Body of pancreas (tissue), 4 donors: ENCODE results near the gene ANKDD1A.

Experiments
- POLR2A ChIP-seq, 3 donors: fragments of 450-650 bp; IDR thresholded peaks; one replicate each; pipeline ENCODE4 v1.6.1; 2016; ENCODE audit warnings: antibody characterized with exemption in 3 of 3, mild to moderate bottlenecking in 2 of 3
- TF ChIP-seq, protein P1 (sequence below), 7 experiments: fragments of 450-650 bp in 4 of 7; fragments of 200-600 bp in 3 of 7; sonication (generic) in 3 of 7; IDR thresholded peaks; one replicate each; pipeline ENCODE4 v1.5.1; 2016 to 2019; ENCODE audit warnings: antibody characterized with exemption in 7 of 7

DNA sequence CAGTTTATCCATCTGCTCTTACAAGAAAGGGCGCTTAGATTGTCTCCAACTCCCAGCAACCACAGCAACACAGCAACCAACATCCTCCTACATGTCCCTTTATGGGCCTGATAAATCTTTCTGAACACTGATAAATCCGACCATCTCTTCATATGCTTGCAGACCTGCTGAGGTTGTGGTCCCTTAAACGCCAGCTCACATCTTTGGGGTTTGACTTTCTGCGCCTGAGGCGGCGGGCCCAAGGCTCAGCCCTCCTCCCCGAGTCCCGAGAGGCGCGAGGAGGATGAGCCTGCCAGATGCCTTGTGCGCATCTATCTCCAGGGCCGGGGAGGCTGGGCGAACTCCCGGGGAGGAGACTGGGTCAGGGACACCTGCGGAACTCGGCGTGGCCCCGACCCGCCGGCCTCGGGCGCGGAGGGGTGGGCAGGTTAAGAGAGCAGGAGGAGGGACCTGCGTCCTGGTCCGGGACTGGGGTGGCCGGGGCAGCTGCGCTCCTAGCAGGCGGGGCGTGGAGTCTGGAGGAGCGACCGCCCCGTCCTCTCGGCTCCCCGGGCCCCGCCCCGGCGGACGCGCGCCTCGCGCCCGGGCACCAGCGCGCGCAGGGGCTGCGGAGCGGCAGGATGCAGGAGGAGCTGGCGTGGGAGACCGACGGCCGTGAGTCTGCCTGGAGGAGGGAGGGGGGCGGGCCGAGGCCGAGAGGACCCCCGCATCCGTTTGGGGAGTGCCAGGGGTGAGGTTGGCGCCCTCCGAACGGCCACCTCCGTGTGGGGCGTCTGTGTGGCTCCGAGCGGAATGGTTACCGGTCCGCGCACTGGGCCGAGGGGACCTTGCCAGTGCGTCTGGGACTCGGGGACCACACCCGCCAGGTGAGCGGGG lies at the start of gene ANKDD1A:
- TF ChIP-seq, protein P1, sequence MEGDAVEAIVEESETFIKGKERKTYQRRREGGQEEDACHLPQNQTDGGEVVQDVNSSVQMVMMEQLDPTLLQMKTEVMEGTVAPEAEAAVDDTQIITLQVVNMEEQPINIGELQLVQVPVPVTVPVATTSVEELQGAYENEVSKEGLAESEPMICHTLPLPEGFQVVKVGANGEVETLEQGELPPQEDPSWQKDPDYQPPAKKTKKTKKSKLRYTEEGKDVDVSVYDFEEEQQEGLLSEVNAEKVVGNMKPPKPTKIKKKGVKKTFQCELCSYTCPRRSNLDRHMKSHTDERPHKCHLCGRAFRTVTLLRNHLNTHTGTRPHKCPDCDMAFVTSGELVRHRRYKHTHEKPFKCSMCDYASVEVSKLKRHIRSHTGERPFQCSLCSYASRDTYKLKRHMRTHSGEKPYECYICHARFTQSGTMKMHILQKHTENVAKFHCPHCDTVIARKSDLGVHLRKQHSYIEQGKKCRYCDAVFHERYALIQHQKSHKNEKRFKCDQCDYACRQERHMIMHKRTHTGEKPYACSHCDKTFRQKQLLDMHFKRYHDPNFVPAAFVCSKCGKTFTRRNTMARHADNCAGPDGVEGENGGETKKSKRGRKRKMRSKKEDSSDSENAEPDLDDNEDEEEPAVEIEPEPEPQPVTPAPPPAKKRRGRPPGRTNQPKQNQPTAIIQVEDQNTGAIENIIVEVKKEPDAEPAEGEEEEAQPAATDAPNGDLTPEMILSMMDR (IDR thresholded peaks at IDR 0.05) = no peak
- TF ChIP-seq POLR2A (IDR thresholded peaks at IDR 0.05) = peak; percentile 26 to 40 (median 36)
